KBM-7 (cell line): Measurements from ENCODE around the gene SSR4.

Source experiments
- DNase-seq: peaks from one replicate; pipeline ENCODE4 v3.0.0-alpha.2; 2015
- in situ Hi-C: fragments of 300-500 bp; cut with MboI; formaldehyde crosslinking; loops from 2 replicates; pipeline ENCODE4 v1.14.3; 2020; ENCODE audit warnings: low sequenced_read_pairs, low pct_unique_long_range_greater_than_20kb, mixed read lengths

Gene SSR4

DNA sequence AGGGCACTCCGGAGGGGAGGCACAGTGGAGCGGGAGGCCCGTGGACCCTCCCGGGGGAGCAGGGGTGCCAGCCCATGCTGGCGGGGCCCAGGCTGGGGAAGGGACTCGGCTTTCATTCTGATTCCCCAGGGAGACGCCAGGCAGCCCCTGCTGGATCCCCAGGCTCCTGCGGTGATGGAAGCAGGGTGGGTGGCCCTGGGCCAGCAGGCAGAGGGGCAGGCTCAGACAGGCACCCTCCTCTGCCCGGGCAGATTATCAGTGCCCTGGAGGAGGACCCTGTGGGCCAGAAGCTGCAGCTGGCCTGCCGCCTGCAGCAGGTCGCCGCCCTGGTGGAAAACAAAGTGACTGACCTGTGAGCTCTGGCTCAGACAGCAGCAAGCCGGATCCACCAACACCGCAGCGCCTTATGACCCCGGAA lies 15.8 kb upstream of the SSR4 start:
- in situ Hi-C loops, result no loop called here

DNA sequence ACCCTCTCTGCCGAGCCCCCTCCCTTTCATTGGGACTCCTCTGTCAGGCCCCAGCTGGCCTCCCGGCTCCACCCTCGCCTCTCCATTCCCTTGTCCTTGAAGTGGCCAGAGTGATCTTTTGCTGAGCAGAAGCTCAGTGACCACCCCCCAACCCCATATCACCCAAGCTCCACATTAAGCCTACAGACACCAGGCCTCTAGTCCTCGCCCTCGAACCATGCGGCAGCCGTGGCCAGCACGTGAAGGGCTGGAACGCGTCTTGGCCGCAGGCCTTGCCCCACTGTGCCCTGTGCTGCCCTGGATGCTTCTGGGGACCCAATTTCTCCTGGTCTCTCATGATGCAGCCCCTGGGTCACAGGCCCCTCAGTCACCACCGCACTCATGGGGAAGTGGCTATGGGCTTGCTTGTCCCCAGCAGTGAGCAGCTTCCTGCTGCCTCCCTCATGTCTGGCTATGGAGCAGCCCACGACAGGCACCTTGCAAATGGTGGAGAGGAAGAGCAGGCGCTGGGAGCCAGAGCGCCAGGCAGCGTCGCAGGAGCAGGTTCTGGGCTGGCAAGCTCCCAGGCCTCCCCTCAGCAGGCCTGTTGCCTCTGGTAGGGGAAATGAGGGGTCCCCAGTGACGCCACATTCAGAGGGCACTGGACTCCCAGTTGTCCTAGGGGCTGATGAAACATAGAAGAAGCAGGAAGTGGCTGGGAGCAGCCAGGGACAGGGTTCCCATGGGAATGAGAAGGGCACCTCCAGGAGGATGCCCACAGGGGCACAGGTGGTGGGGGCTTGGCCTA lies 14.4 kb upstream of the SSR4 start:
- in situ Hi-C loops, result no loop called here
- DNase-seq, result peak; percentile 59

More for the DNA sequence above, 15.8 kb upstream of the SSR4 start:
- peak; percentile 40 for DNase-seq

DNA sequence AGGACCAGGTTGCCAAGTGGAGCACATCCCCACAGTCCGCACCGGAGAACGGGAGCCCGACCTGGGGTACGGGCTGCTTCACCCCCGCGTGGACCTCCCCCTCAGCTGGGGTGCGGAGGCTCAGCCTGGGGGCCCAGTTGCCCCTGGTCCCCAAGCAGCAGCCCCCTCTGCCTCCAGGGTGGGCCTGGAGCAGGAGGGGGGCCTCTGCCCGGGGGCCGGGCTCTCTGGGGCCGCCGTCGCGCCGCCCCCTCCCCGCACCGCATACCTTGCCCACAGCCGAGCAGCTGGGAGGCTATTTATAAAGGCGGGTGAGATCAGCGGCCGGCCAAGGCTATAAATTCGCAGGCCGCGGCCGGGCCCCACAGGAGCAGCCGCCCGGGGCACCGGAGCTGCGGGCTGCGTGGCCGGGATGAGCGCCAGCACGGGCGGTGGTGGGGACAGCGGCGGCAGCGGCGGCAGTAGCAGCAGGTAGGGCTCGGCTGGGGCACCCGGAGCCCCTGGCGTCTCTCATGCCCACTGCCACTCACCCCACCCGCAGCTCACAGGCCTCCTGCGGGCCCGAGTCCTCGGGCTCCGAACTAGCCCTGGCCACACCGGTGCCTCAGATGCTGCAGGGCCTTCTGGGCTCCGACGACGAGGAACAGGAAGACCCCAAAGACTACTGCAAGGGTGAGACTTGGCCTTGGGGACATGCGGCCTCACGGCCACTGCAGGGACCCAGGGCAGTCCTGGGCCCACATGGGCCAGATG lies 13.6 kb upstream of the SSR4 start, which contains the start of gene SRPK3:
SRPK3 (plus strand) TSS at position 364 of the 750 bp plus-strand sequence; CDS start at position 410, 46 bp downstream.
- DNase-seq, result no peak
- in situ Hi-C loops, result no loop called here

DNA sequence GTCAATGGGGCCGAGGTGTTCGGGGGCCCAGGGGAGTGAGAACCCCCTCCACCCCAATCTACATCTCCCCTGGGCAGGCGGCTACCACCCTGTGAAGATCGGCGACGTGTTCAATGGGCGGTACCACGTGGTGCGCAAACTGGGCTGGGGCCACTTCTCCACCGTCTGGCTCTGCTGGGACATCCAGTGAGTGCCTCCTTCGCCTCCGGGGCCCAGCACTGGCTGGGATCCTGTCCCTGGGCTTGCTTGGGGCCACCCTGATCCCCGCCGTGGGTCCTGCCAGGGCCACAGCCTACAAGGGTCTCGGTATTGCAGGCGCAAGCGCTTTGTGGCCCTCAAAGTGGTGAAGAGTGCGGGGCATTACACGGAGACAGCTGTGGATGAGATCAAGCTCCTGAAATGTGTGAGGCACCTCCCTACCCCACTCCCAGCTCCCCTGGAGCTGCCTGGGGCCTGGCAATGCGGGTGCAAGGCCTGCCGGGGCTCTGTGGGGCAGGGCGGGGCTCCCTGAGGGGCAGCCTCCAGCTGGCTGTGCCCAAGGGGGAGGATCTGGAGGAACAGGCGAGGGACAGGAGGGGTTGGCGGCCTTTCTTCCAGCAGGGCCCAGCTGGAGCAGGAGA lies 12.9 kb upstream of the SSR4 start:
- in situ Hi-C loops, result no loop called here
- no peak for DNase-seq

DNA sequence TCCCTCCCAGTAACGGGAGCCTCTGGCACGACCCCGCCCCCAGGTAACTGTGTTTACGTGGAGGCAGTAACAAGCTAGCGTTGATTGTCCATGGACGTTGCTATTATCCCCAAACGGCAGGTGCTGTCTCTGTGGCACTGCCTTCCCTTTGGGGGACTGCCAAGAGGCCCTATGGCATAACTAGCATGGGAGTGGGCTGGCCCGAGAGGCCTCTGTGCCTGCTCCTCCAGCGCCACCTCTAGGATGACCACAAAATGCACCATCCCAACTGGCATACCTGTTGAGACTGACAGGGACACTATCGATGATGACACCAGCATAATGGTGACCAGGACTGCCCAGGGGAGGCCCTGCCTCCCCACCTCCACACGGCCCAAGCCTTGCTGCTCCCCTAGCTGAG lies 12.2 kb upstream of the SSR4 start:
- DNase-seq, result no peak
- in situ Hi-C loops, result no loop called here

DNA sequence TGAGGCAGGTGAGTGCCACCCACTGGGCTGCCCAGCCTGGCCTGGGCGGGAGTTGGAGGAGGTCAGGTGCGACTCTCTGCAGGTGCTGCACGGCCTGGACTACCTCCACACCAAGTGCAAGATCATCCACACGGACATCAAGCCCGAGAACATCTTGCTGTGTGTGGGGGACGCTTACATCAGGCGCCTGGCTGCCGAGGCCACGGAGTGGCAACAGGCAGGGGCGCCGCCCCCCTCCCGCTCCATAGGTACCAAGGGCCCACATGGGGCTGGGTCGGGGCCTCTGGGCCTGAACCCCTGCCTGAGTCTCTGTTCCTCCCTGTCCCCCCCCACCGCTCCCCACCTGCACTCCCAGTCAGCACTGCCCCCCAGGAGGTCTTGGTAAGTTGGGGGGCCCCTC lies 11.6 kb upstream of the SSR4 start:
- in situ Hi-C loops, result no loop called here
- DNase-seq, result no peak

DNA sequence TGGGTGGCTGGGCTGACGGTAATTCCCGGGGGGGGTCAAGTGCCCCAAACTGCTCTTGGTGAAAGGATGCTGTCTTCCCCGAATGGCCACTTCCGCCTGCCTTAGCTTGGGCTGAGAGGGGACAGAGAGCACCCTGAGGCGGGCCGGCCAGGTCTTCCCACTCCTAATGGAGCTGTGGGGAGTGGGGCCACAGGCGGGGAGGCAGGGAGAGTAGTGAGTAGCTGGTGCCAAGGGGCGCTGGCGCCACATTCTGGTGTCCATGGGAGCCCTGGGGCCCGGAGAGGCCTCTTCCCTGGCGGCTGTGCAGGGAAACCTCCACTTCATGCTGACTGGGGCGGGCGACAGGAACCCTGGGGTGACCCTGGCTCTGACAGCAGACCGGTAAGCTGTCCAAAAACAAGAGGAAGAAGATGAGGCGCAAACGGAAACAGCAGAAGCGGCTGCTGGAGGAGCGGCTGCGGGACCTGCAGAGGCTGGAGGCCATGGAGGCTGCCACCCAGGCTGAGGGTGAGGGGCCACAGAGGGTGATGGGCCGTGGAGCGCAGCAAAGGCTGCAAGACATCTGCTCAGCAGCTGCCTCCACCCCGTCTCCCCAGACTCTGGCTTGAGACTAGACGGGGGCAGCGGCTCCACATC lies 11.0 kb upstream of the SSR4 start:
- in situ Hi-C loops, result no loop called here
- no peak for DNase-seq

DNA sequence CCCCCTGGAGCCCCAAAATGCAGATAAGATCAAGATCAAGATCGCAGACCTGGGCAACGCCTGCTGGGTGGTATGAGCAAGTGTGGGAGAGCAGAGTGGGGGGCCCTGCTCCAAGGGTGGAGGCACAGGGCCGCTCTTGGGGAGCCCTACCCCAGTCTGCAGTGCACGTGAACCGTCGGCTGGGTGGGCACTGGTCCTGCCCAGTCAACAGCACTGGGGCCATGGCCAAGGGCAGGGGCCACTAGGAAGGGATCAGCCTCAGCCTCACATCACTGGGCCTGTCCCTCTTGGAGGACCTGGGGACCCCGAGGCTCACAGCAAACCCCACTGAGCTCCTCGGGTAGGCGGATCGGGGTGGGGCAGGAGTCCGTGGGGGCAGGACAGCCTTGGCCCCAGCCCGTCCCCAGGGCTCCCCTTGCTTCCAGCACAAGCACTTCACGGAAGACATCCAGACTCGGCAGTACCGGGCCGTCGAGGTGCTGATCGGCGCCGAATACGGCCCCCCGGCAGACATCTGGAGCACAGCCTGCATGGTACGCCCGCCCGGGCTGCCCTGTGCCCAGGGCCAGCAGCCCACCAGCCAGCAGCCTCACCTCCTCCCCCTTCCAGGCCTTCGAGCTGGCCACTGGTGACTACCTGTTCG lies 10.0 kb upstream of the SSR4 start:
- in situ Hi-C loops, result no loop called here
- DNase-seq, result no peak

DNA sequence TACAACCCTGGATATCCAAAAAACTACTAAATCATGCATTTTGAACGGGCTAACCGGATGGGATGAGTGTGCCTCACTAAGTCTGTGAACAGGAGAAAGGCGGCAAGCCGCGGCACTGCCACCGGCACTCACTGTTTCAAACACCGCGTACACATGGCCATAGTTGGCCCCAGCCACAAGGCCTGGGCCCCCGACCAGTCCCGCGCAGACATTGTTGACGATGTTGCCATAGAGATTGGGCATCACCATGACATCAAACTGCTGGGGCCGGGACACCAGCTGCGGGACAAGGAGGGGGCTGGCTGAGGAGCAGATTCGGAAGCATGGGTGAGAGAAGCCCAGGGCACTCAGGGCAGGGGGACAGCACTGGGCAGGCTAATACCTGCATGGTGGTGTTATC lies 7.8 kb upstream of the SSR4 start:
- DNase-seq, result no peak
- in situ Hi-C loops, result no loop called here

DNA sequence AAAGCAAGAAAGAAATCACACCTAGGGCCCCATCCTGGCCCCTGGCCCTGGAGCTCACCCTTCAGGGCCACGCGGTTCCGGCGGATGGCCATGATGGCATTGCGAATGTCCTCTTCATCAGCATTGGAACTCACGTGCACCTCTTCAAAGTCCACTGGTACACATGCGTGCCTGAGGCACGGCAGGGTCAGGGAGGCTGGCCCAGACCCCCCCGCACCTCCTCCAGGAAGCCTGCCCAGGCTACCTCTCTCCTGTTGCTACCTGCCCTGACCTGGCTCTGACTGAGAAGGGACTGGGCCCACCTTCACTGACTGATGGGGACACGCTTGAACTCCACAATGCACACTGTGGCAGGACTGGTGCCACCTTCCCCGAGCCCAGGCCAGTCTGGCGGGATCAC lies 4.8 kb upstream of the SSR4 start:
- in situ Hi-C loops, result no loop called here
- no peak for DNase-seq

DNA sequence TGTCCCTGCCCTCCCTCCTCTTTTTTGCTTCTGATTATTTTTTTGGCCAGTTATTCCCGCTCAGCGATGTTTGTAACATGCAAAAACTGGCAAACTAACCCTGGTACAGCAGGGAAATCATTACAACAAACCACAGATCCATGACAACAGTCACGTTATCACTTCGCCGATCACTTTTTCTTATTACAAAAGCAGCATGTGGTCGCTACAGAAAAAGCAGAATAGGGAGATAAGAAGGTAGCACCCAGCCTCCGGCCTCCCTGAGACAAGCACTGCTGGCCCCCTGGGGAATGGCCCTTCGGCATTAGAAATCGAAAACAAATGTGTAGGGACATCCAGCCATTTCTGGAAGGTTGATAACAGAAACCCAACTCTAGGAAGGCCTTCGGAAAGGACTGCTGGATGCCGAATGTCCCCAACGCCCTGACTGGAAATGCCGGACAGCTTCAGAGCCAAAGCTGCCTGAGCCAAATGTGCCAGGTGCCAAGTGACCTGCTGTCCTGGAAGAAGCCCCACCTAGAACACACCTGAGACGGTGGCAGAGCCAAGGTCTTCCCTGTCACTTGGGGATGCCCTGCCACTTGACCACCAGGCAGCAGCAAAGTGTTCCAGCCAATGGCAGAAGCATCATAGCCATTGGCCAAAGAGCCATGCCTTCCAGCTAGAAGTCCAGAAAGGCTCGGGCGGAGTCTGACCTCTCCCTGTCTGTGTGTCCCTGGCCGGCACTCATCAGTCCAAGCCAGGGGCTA lies 3.2 kb upstream of the SSR4 start:
- DNase-seq, result no peak
- in situ Hi-C loops, result no loop called here

DNA sequence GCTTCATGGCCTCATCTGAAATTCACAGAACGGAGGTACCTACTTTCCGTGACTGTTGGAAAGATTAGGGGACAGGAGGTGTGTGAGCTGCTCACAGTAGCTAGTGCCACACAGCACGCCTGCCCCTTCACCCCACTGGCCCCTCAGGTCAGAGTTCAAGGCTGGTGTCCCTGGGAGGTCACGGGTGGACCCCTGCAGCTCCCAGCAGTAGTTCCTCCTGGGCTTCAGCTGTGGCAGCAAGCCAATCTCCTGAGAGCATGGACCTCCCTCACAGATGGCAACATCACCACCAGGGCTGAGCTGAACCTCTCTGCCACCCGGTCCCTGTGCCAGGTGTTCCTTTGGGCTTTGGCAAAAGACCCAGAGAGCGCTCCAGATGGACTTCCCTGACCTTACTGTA lies 2.1 kb upstream of the SSR4 start:
- in situ Hi-C loops, result no loop called here

DNA sequence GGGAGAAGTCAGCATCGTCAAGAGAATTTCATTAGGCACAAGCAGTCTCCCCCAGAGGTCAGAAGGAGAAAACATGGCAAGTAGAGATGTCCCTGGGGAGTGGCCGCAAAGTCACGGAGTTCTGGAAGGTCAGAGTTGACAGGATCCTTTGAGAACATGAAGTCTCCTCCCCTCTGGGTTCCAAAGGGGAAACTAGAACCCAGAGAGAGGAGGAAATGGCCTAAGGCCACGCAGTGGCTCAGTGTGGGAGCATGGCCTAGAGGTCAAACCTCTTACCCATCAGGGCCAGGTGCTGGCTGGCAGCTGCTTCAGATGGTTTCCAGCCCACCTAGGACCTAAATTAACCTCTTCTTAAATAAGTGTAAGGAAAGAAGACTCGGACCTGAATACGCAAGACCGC lies 1.2 kb upstream of the SSR4 start:
- DNase-seq, result no peak
- in situ Hi-C loops, result no loop called here

More for the DNA sequence above, 2.1 kb upstream of the SSR4 start:
- no peak for DNase-seq

DNA sequence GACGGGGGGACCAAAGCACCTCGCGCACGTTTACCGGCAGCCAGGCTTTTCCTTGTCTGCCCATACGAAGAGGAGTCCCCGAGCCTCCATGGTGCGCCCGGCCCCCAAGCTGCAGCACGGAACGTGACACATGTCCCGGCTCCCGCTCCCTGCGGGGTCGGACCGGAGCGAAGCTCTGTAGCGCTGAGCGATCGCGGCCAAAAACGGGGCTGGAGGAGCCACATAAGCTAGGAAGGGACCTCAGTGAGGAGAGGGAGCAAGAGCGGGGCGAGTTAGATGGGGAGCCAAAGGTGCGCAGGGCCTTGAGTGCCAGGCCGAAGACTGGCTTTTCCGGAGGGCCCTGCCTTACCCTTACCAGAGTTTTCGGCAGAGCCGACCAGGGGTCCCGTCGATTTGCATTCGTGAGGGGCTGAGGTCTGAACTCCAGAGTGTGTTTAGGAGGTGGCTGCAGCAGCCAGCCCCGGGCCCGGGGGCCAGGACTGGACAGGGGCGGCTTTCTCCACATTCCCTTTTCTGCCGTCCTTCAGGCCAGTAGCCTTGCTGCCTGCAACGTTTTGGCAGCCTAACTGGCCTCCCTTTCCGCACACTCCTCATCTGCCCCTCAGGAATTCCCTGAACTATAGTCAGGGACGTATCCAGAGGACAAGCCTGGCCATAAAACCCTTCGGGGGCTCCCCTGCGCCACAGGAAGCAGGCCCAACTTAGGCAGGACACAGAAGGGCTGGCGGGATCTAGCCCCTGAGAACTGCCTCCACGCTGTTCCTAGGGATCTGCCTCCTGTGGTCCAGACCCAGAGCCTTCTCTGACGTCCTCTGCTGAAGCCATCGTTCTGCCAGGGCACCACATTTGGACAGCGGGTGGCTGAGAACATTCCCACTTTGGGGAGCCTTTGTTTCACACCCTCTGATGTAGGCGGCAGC lies 689 bp downstream of the SSR4 start:
- DNase-seq, result no peak
- in situ Hi-C loops, result no loop called here

DNA sequence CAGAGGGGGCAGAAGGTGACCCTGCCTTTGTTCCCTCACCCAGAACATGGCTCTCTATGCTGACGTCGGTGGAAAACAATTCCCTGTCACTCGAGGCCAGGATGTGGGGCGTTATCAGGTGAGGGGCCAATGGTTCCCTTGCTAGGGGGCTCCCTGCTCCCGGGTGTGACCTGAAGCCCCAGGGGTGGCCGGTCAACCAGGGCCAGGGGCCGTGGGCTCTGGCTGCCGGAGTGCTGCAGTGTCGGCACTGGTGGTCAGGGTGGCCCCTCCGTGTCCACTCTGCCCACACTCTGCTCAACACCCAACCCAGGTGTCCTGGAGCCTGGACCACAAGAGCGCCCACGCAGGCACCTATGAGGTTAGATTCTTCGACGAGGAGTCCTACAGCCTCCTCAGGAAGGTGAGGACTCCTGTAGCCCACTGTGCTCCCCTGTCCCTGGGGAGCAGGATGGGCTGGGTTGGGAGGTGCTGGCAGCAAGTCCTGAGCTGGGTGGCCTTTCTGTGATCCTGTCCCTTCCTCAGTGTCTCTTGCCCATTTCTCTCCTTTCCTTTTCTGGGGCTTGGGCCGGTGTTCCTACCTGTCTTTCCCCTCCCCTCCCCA lies 3.0 kb downstream of the SSR4 start:
- no peak for DNase-seq
- in situ Hi-C loops, result no loop called here

DNA sequence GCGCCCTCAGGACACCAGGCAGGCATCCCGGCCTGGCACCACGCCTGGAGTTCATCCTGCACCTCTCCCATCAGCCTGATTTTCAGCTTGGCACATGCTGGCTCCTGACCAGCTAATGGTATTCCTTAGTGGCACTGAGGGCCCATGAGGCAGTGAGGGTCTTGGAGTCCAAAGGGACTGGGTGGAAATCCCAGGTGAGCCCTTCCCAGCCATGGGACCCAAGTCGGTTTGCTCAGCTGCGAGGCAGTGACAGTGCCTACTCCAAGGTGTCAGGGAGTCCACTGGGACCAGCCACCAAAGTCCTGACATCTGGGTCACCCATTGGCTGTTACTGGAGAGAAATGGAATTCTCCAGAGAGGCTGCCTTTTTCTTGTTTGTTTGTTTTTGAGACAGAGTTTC lies 4.9 kb downstream of the SSR4 start:
- in situ Hi-C loops, result no loop called here
- DNase-seq, result no peak

DNA sequence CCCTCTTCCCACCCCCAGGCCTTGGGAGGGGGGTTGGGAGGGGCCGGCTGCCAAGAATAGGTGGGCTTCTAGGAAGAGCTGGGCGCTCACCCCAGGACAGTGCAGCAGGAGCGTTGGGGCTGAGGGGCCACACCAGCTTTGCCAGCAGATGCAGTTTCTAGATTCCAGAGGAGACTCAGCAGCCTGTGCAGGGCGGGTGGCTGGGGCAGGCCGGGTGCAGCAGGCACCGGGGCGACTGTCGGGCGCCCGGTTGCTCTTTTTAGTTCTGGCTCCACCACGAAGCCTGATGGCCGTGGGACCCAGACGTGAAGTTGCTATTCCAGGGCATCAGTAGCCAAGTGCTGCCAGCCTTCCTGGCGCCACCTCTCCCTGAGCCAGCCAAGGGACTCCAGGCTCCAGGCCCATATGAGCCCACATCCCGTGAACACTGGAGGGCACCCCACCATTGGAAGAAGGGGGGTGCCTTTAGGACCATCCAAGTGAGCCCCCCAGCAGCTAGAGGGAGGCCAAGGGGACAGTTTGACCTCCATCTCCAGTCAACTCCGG lies 5.8 kb downstream of the SSR4 start:
- no peak for DNase-seq
- in situ Hi-C loops, result no loop called here
